Suprapubic skin (tissue), 4 donors: Measurements from ENCODE around the gene C17orf107. TPM values are rescaled to one million over a fixed set of nuclear protein-coding genes. Genes with fewer than 3 reads are reported as not detected.

Experiments used
- DNase-seq, 2 donors: peaks; one replicate each; pipeline ENCODE4 v3.0.0-alpha.2; 2019; ENCODE audit warnings: low spot score in 2 of 2
- H3K27ac ChIP-seq: fragments of 200-600 bp; sonication (generic); one replicate; pipeline ENCODE4 v1.5.1; 2019
- H3K27me3 ChIP-seq: fragments of 200-600 bp; sonication (generic); one replicate; pipeline ENCODE4 v1.5.1; 2019
- H3K36me3 ChIP-seq: fragments of 200-600 bp; sonication (generic); one replicate; pipeline ENCODE4 v1.5.1; 2019
- H3K4me1 ChIP-seq: fragments of 200-600 bp; sonication (generic); one replicate; pipeline ENCODE4 v1.5.1; 2019
- H3K4me3 ChIP-seq: fragments of 200-600 bp; sonication (generic); one replicate; pipeline ENCODE4 v1.5.1; 2019; ENCODE audit warnings: mild to moderate bottlenecking
- H3K9me3 ChIP-seq: fragments of 200-600 bp; sonication (generic); one replicate; pipeline ENCODE4 v1.5.1; 2019
- CTCF ChIP-seq, 2 donors: fragments of 200-600 bp in 1 of 2; fragments of 450-650 bp in 1 of 2; sonication (generic) in 1 of 2; IDR thresholded peaks; one replicate each; pipeline ENCODE4 v1.5.1; 2016 to 2019; ENCODE audit warnings: antibody characterized with exemption in 2 of 2, mild to moderate bottlenecking in 1 of 2, moderate library complexity in 1 of 2
- EP300 ChIP-seq: sonication (generic); formaldehyde crosslinking; IDR thresholded peaks from one replicate; pipeline ENCODE4 v1.6.1; 2017; ENCODE audit warnings: antibody characterized with exemption
- POLR2A ChIP-seq, 2 donors: fragments of 450-650 bp; IDR thresholded peaks; one replicate each; pipeline ENCODE4 v1.6.1; 2017; ENCODE audit warnings: antibody characterized with exemption in 2 of 2, mild to moderate bottlenecking in 2 of 2, moderate library complexity in 2 of 2
- POLR2AphosphoS5 ChIP-seq, 3 donors: sonication (generic); formaldehyde crosslinking; IDR thresholded peaks; one replicate each; pipeline ENCODE4 v1.6.1; 2017; ENCODE audit warnings: antibody characterized with exemption in 3 of 3
- WGBS: methylation state at CpG from one replicate; pipeline ENCODE4 v1.1.5; 2018; 5-methylcytosine and 5-hydroxymethylcytosine counted together
- total RNA-seq, 4 donors: library from RNA; depleted of rRNA; stranded (reverse); fragments of >200 nt; gene quantifications; one replicate each; pipeline ENCODE4 v1.1.0, GENCODE V29; 2016

Gene C17orf107
- 1 to 10 TPM; 3.7 to 9.8 (median 7.5) TPM for total RNA-seq

- peaks cover 28% of the 10 kb centered on the region for H3K36me3 ChIP-seq
- H3K9me3 ChIP-seq = no peaks in the 10 kb centered on the region
- TF ChIP-seq POLR2A (IDR thresholded peaks at IDR 0.05) = peak in 1 of 2 donors; percentile 48
- TF ChIP-seq EP300 = no peak
- peak in 1 of 3 donors; percentile 41 for TF ChIP-seq POLR2AphosphoS5 (IDR thresholded peaks at IDR 0.05)
- TF ChIP-seq CTCF (IDR thresholded peaks at IDR 0.05) = no peak
- peak within 1 kb of the TSS; percentile 55 for H3K27ac ChIP-seq
- H3K27me3 ChIP-seq = no peaks in the 10 kb centered on the region
- peaks cover 45% of the 10 kb centered on the region for H3K4me1 ChIP-seq
- peak within 1 kb of the TSS; percentile 63 for H3K4me3 ChIP-seq
- 9% methylated on average over 40 of the region's 60 CpGs for WGBS
- DNase-seq = peak; percentile 94 to 95
These were observed at the start of gene C17orf107 for GRCh38 chr17:4899341-4900230. Gene C17orf107, plus strand, starts transcription at chr17:4899536. Its CDS starts 227 bp downstream, at chr17:4899763.

- H3K36me3 ChIP-seq = no peaks in the 10 kb centered on the region
- H3K4me3 ChIP-seq = no peak overlapping the region
- no peaks in the 10 kb centered on the region for H3K27me3 ChIP-seq
- DNase-seq = no peak
- 41% methylated on average over 2 of the region's 2 CpGs for WGBS
- H3K4me1 ChIP-seq = peaks cover 83% of the 10 kb centered on the region
- no peaks in the 10 kb centered on the region for H3K9me3 ChIP-seq
- TF ChIP-seq EP300 (no peak), POLR2A (IDR thresholded peaks at IDR 0.05) (no peak), CTCF (IDR thresholded peaks at IDR 0.05) (no peak), POLR2AphosphoS5 (IDR thresholded peaks at IDR 0.05) (no peak)
- H3K27ac ChIP-seq = peak overlapping the region; percentile 81
These were observed 49.1 kb upstream of the C17orf107 start for GRCh38 chr17:4850246-4850645.

DNA sequence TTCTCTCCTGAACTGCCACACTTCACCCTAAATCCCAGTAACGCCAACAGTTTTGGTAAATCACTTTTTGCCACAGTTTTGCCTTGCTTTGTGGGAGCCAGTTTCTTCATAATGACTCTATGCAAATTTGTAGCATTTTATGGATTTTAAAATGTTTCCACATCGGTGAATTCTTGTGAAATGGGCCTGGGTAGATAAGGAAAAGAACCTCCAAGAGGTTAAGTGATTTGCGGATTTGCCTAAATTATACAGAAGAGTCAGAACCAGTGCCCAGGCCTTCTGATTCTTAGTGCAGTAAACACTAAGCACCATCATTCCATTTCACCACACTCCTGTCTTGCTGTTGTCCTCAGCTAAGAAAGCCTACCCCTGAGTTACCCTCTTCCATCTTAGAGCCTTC, 48.3 kb upstream of the C17orf107 start:
- Histone ChIP-seq H3K27ac (peak overlapping the region; percentile 81), H3K4me3 (no peak overlapping the region), H3K36me3 (no peaks in the 10 kb centered on the region), H3K9me3 (no peaks in the 10 kb centered on the region), H3K27me3 (no peaks in the 10 kb centered on the region), H3K4me1 (peaks cover 82% of the 10 kb centered on the region)
- no peak for TF ChIP-seq POLR2A (IDR thresholded peaks at IDR 0.05)
- TF ChIP-seq EP300 = no peak
- TF ChIP-seq POLR2AphosphoS5 (IDR thresholded peaks at IDR 0.05) = no peak
- no peak for TF ChIP-seq CTCF (IDR thresholded peaks at IDR 0.05)
- no peak for DNase-seq
- WGBS = 70% methylated on average over 3 of the region's 3 CpGs

DNA sequence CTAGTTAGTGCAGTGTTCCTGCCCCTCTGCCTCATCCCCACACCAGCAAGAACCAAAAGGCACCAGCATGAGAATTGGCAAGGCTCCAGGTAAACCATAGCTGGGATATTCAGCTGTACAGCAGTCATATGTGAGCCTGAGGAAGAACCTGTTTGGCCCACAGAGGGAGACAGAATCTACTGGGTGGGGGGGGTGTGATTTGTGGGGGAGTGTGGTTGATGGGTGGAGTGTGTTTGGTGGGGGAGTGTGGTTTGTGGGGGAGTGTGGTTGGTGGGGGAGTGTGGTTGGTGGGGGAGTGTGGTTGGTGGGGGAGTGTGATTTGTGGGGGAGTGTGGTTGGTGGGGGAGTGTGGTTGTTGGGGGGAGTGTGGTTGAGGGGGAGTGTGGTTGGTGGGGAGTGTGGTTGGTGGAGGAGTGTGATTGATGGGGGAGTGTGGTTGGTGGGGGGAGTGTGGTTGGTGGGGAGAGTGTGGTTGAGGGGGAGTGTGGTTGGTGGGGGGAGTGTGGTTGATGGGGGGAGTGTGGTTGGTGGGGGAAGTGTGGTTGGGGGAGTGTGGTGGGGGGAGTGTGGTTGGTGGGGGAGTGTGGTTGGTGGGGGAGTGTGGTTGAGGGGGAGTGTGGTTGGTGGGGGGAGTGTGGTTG, 46.6 kb upstream of the C17orf107 start:
- no peaks in the 10 kb centered on the region for H3K36me3 ChIP-seq
- no peaks in the 10 kb centered on the region for H3K9me3 ChIP-seq
- H3K4me1 ChIP-seq = peaks cover 83% of the 10 kb centered on the region
- H3K27ac ChIP-seq = no peak overlapping the region
- H3K27me3 ChIP-seq = no peaks in the 10 kb centered on the region
- DNase-seq = no peak
- no peak for TF ChIP-seq EP300
- no peak overlapping the region for H3K4me3 ChIP-seq

DNA sequence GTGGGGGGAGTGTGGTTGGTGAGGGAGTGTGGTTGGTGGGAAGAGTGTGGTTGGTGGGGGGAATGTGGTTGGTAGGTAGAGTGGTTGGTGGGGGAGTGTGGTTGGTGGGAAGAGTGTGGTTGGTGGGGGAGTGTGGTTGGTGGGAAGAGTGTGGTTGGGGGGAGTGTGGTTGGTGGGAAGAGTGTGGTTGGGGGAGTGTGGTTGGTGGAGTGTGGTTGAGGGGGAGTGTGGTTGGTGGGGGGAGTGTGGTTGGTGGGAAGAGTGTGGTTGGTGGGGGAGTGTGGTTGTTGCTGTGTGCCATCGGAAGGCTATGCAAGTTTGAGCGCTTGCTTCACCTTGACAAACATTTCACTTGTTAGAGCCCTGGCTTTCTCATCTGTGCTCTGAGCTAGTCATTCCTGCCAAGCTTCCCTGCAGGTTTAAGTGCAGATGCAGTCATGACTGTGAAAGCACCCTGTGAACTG, 46.1 kb upstream of the C17orf107 start:
- H3K4me1 ChIP-seq = peaks cover 83% of the 10 kb centered on the region
- H3K27ac ChIP-seq = peak overlapping the region; percentile 85
- H3K4me3 ChIP-seq = no peak overlapping the region
- WGBS = 32% methylated on average over 2 of the region's 2 CpGs
- TF ChIP-seq POLR2A (IDR thresholded peaks at IDR 0.05) (no peak), POLR2AphosphoS5 (IDR thresholded peaks at IDR 0.05) (no peak), EP300 (no peak), CTCF (IDR thresholded peaks at IDR 0.05) (no peak)
- no peaks in the 10 kb centered on the region for H3K27me3 ChIP-seq
- H3K9me3 ChIP-seq = no peaks in the 10 kb centered on the region
- no peak for DNase-seq
- H3K36me3 ChIP-seq = no peaks in the 10 kb centered on the region
